ENCODE measurements around the gene SEMA6A.

The SEMA6A gene

DNA sequence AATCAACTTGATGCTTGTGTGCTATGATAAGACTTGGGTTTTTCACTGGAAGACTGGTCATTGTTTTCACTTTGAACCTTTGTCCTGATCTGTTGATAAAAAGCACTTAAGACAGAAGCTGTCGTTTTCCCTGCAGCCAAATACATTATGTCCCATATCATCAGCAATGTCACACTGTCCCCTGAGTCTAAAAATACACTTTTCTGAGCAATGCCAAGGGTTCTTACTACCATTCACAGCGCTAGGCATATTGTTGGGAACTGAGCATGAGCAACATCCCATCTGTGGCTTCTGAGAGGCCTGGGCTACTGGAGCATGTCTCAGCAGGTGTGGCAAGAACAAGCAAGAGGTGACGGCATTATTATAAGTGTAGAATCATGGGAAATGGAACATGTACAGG lies 81.8 kb downstream of the SEMA6A start:
- TF ChIP-seq, protein P1, sequence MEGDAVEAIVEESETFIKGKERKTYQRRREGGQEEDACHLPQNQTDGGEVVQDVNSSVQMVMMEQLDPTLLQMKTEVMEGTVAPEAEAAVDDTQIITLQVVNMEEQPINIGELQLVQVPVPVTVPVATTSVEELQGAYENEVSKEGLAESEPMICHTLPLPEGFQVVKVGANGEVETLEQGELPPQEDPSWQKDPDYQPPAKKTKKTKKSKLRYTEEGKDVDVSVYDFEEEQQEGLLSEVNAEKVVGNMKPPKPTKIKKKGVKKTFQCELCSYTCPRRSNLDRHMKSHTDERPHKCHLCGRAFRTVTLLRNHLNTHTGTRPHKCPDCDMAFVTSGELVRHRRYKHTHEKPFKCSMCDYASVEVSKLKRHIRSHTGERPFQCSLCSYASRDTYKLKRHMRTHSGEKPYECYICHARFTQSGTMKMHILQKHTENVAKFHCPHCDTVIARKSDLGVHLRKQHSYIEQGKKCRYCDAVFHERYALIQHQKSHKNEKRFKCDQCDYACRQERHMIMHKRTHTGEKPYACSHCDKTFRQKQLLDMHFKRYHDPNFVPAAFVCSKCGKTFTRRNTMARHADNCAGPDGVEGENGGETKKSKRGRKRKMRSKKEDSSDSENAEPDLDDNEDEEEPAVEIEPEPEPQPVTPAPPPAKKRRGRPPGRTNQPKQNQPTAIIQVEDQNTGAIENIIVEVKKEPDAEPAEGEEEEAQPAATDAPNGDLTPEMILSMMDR (IDR thresholded peaks at IDR 0.05; ENCODE audit: unreplicated experiment in 3 of 3), result no peak
- Mint-ChIP-seq H3K4me1 (peaks cover 89% of the 10 kb centered on the region), H3K27me3 (ENCODE audit: low read depth) (no peaks in the 10 kb centered on the region), H3K36me3 (ENCODE audit: low read depth) (peaks cover 94% of the 10 kb centered on the region), H3K9me3 (no peaks in the 10 kb centered on the region), H3K4me3 (no peak overlapping the region), H3K27ac (peak overlapping the region; percentile 39 to 74 (median 64))

DNA sequence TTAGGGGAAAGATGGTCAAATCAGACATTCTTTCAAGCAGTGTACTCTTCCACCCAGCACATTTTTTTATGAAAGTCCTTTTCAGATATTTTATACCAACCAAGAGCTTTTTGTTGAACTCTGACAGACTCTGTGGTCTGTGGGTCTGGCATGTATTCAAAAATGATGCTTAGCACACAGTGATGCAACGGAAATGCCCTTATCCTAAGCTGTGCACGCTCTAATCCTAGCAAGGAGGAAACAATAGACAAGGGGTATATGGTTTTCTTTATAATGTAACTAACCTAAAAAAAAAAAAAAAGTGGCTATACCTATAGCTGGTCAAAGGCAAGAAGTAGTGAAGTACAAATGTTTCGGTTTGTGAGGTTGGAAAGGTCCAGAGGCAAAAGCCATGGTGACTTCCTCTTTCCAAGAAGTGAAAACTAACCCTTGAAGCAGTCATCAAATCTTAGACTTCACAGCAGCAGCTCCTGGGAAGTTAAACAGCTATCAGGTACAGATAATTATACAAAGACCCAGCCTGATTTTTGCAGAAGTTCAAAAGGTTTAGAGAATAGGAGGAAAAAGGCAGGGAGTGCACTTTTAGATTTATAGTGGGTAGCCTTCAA lies 82.5 kb downstream of the SEMA6A start:
- peaks cover 85% of the 10 kb centered on the region for H3K4me1 Mint-ChIP-seq
- H3K36me3 Mint-ChIP-seq (ENCODE audit: low read depth), result peaks cover 97% of the 10 kb centered on the region
- H3K27me3 Mint-ChIP-seq (ENCODE audit: low read depth), result no peaks in the 10 kb centered on the region
- no peak overlapping the region for H3K4me3 Mint-ChIP-seq
- H3K9me3 Mint-ChIP-seq, result no peaks in the 10 kb centered on the region
- peak overlapping the region in 1 of 3 experiments; percentile 39 for H3K27ac Mint-ChIP-seq
- TF ChIP-seq, protein P1 (IDR thresholded peaks at IDR 0.05; ENCODE audit: unreplicated experiment in 3 of 3), result no peak

DNA sequence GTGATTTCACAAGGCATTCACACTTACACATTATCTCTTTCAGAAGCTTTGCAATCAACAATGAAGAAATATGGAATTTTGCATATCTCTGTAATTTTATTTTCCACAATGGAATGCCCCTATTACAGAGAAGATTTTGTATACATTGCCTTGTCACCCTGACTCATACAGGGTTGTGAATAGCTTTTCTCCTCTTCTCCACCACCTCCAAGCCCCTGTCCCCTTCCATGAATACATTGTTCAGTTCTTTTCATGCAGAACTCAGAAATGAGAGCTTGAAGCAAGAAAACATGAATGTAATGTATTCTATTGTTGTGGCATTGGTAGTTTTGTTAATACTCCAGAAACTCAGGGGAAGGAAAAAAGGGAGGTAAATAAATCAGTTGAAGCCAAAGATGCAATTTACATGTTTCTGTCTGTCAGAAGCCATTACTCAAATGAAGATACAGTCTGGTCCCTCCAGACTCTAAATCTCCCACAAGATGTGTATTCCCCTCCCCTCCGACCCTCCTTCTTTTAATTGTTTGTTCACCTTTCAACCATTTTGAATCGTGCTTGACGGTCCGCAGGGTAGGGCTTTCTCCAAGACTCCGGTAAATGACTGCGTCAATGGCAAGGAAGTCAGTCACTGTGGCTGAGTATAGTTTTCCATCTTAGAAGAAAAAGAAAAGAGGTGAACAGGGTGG lies 86.1 kb downstream of the SEMA6A start:
- Mint-ChIP-seq H3K36me3 (ENCODE audit: low read depth) (peaks cover 93% of the 10 kb centered on the region), H3K4me1 (peaks cover 60% of the 10 kb centered on the region), H3K27ac (peak overlapping the region; percentile 27 to 50 (median 42)), H3K4me3 (no peak overlapping the region), H3K9me3 (no peaks in the 10 kb centered on the region), H3K27me3 (ENCODE audit: low read depth) (no peaks in the 10 kb centered on the region)
- TF ChIP-seq, protein P1 (IDR thresholded peaks at IDR 0.05; ENCODE audit: unreplicated experiment in 3 of 3), result no peak

DNA sequence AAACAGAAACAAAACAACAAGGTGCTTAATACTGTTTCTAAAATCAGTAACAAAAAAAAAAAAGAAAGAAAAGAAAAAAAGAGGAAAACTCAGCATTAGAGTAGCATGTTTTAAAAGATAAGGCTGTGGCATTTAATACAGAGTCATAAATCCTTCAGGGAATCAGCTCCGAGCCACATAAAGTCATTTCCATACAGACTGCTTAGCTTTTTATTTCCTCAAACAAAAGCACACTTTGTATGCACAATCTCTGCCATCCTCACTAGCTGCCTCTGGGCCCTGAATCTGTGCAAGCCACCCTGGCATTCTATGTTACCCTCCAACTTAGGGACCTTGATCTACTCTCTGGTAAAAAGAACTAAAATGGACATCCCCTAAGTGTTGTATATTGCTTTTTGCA lies 87.6 kb downstream of the SEMA6A start:
- H3K27ac Mint-ChIP-seq, result peak overlapping the region in 2 of 3 experiments; percentile 10 to 15
- peaks cover 48% of the 10 kb centered on the region for H3K4me1 Mint-ChIP-seq
- H3K36me3 Mint-ChIP-seq (ENCODE audit: low read depth), result peaks cover 92% of the 10 kb centered on the region

DNA sequence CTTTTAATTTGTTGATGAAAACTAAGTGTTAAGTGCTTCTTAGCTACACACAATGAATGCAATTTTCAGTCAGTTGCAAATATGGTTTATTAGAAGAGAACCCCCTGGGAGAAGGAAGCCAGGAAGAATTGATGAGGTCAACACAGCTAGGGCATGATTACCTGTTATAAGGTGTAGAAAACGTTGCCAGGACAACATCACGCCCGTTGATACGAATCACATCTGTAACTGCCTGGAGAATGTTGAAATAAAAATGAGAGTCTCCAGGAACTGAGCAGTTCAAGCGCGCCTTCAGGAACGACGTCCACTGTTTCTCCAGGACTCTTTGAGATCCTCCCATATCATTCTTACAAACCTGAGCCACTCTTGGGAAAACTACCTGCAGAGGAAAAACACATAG lies 88.0 kb downstream of the SEMA6A start:
- Mint-ChIP-seq H3K9me3 (no peaks in the 10 kb centered on the region), H3K4me3 (no peak overlapping the region), H3K27me3 (ENCODE audit: low read depth) (no peaks in the 10 kb centered on the region), H3K4me1 (peaks cover 44% of the 10 kb centered on the region), H3K27ac (peak overlapping the region in 2 of 3 experiments; percentile 10 to 15), H3K36me3 (ENCODE audit: low read depth) (peaks cover 91% of the 10 kb centered on the region)
- TF ChIP-seq, protein P1 (IDR thresholded peaks at IDR 0.05; ENCODE audit: unreplicated experiment in 3 of 3), result no peak

More for the DNA sequence above, 87.6 kb downstream of the SEMA6A start:
- TF ChIP-seq, protein P1 (IDR thresholded peaks at IDR 0.05; ENCODE audit: unreplicated experiment in 3 of 3), result no peak
- H3K4me3 Mint-ChIP-seq, result no peak overlapping the region
- H3K9me3 Mint-ChIP-seq, result no peaks in the 10 kb centered on the region
- no peaks in the 10 kb centered on the region for H3K27me3 Mint-ChIP-seq (ENCODE audit: low read depth)
